Left lobe of liver (tissue), 2 donors: Measurements from ENCODE around the gene SNPH. TPM values are rescaled to one million over a fixed set of nuclear protein-coding genes. Genes with fewer than 3 reads are reported as not detected.
"Not testable (repeated sequence)": the region's sequence is repeated elsewhere in the genome, so short reads cannot be mapped to it uniquely, and the experiment has no call there.

Source experiments
- ATAC-seq: fragments of 200-7000 bp; cut with Tn5 transposase; one replicate; pipeline ENCODE4 v1.9.1; 2020; ENCODE audit warnings: mild to moderate bottlenecking, moderate library complexity
- DNase-seq: peaks from one replicate; pipeline ENCODE4 v3.0.0-alpha.2; 2020; ENCODE audit warnings: low spot score
- total RNA-seq: library from RNA; stranded (reverse); gene quantifications from one replicate; pipeline ENCODE4 v1.2.1, GENCODE V29; 2021
- donor health status: DM: no; HTN: no; CAD: no; lungs with moderate emphysema.
- donor health status: DM: no; HTN: yes; CAD: no.

The SNPH gene
- total RNA-seq = 0.20 TPM

DNA sequence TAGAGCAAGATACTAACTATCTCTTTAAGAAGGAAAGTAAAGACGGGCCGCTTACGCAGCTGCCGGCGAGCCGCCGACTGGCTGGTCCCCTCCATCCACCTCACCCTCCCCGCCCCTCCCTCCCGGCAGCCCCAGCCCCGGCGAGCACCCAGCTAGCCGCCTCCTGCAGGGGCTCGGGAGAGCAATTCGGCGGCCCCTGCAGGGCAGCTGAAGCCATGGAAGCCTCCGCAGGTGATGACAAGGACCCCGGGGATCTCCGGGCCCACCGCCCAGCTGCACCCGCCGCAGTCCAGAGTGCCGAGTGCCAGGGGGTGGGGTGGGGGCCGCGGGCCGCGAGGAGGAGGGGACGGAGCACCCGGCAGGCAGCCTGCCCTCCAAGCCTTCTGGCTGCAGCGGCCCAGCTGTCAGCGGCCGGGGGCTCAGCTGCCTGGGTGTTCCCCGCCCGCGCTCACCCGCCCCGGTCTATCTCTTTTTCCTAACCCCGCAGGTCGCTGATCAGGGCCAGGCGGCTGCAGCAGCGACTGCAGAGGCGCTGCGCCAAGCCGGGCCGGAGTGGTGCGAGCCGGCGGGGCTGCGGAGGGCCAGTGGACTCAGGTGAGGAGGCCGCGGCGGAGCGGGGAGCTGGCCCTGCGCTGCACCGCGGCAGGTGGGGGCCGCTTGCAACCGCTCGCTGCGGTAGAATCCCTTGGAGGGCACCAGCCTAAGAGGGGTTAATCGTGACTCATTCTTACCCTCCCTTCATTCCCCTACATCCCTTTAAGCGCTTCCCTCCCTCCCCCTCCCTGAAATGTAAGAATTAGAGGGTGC is at the start of gene SNPH:
Gene SNPH (plus strand): TSS at position 128 of the 807 bp plus-strand sequence. CDS start 29,946 bp downstream, outside the sequence.
- ATAC-seq (peak; percentile 78), DNase-seq (no peak)

DNA sequence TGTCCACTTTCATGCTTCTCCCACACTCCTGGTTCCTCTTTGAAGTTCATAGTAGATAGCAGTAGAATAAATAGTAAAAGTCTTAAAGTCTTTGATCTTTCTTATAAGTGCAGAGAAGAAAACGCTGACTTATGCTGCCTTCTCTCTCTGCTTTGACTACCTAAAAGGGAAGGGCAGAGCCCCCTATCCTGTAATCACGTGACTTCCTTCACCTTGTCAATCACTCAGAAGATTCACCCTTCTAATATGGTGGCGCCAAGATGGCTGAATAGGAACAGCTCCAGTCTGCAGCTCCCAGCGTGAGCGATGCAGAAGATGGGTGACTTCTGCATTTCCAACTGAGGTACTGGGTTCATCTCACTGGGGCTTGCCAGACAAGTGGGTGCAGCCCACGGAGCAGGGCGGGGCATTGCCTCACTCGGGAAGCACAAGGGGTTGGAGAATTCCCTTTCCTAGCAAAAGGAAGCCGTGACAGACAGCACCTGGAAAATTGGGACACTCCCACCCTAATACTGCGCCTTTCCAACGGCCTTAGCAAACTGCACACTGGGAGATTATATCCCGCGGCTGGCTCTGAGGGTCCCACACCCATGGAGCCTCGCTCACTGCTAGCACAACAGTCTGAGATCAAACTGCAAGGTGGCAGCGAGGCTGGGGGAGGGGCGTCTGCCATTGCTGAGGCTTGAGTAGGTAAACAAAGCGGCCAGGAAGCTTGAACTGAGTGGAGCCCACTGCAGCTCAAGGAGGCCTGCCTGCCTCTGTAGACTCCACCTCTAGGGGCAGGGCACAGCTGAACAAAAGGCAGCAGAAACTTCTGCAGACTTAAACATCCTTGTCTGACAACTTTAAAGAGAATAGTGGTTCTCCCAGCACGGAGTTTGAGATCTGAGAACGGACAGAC is 49.3 kb upstream of the SNPH start:
- ATAC-seq, DNase-seq: not testable (repeated sequence)

DNA sequence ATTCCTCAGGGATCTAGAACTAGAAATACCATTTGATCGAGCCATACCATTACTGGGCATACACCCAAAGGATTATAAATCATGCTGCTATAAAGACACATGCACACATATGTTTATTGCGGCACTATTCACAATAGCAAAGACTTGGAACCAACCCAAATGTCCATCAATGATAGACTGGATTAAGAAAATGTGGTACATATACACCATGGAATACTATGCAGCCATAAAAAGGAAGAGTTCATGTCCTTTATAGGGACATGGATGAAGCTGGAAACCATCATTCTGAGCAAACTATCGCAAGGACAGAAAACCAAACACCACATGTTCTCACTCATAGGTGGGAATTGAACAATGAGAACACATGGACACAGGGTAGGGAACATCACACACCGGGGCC is 43.3 kb upstream of the SNPH start:
- DNase-seq, ATAC-seq: not testable (repeated sequence)

DNA sequence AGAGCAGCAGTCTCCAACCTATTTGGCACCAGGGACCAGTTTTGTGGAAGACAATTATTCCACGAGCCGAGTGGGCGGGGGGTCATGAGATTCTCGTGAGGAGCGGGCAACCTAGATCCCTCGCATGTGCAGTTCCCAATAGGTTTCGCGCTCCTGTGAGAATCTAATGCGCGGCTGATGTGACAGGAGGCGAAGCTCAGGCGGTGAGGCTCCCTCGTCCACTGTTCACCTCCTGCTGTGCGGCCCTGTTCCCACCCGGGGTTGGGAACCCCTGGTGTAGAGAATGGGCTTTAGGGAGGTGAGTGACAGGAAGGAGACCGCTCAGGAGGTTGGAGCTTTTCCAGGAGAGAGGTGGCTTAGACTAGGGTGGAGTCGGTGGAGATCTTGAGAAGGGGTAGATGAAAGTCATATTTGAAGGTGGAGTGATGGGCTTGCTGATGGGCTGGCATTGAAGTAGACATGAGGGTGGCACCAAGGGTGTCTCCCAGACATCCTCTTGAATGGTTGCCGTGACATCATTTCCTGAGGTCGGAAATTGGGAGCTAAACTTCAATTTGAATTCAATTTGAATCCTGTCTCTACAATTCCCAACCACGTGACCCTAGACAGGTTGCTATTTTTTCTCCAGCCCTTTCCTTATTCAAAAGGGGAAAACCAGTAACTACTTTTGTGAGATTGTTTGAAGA is 41.7 kb upstream of the SNPH start:
- ATAC-seq (no peak), DNase-seq (no peak)

GRCh38 chr20:1225263-1225782 is 40.8 kb upstream of the SNPH start:
- ATAC-seq (no peak), DNase-seq (no peak)

GRCh38 chr20:1225783-1226654 is 40.1 kb upstream of the SNPH start, which contains the start of gene RAD21L1:
RAD21L1 (plus strand) TSS chr20:1226044; CDS start chr20:1228454, 2,410 bp downstream.
- ATAC-seq (peak; percentile 95), DNase-seq (peak; percentile 81)

- no peak for DNase-seq
- no peak for ATAC-seq
Measured at GRCh38 chr20:1229541-1229940, 36.6 kb upstream of the SNPH start.

GRCh38 chr20:1232286-1233111 is 33.6 kb upstream of the SNPH start:
- no peak for DNase-seq
- no peak for ATAC-seq

- DNase-seq (no peak), ATAC-seq (no peak)
Measured at GRCh38 chr20:1240549-1240948, 25.5 kb upstream of the SNPH start.

GRCh38 chr20:1241456-1241855 is 24.6 kb upstream of the SNPH start:
- ATAC-seq = no peak
- DNase-seq = no peak

GRCh38 chr20:1242099-1242498 is 24.0 kb upstream of the SNPH start:
- no peak for DNase-seq
- ATAC-seq = no peak

DNA sequence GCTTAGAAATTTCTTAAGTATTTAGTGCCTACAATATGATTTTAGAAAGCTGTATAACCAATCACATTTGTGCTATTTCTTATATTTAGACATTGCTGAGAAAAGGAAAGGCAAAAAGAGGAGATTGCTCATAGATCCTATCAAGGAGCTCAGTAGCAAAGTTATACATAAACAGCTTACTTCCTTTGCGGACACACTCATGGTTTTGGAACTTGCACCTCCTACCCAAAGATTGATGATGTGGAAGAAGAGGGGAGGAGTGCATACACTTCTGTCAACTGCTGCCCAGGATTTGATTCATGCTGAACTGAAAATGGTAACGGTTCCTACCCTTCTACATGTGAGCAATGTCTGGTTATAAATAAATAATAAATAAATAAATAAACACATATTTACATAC is 23.6 kb upstream of the SNPH start:
- ATAC-seq (no peak), DNase-seq (no peak)

DNA sequence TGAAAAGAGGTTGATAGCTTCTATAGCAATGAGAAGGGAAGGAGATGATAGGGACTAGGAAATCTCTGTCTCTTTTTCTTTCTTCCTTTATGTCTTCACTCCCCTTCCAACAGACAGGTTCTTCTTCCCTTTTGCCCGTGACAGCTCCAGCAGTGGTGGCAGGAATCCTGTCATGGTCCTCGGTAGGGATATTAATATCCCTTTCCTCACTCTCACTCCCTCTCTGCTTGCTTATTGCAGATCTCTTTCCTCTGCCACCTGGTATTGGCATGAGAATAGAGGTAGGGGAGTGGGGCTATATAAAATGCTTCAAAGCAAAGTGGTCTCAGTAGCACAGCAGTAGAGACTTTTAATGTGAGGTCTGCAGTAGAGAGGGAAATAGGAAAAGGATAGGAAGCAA is 20.5 kb upstream of the SNPH start:
- ATAC-seq (no peak), DNase-seq (no peak)

- ATAC-seq (no peak), DNase-seq (no peak)
Measured at GRCh38 chr20:1247689-1248088, 18.4 kb upstream of the SNPH start.

GRCh38 chr20:1250282-1250681 is 15.8 kb upstream of the SNPH start:
- not testable (repeated sequence) for DNase-seq, ATAC-seq

- ATAC-seq = no peak
- no peak for DNase-seq
Measured at GRCh38 chr20:1252416-1252815, 13.7 kb upstream of the SNPH start.

- ATAC-seq = no peak
- DNase-seq = no peak
Measured at GRCh38 chr20:1254254-1254653, 11.8 kb upstream of the SNPH start.

GRCh38 chr20:1255675-1256074 is 10.4 kb upstream of the SNPH start:
- no peak for DNase-seq
- no peak for ATAC-seq

GRCh38 chr20:1263853-1264252 is 2.2 kb upstream of the SNPH start:
- DNase-seq (no peak), ATAC-seq (no peak)
